Epithelial cell of proximal tubule (primary cell): Measurements from ENCODE around the gene F11R. TPM values are rescaled to one million over a fixed set of nuclear protein-coding genes. Genes with fewer than 3 reads are reported as not detected.
"Not testable (repeated sequence)": the region's sequence is repeated elsewhere in the genome, so short reads cannot be mapped to it uniquely, and the experiment has no call there.

Experiments used
- DNase-seq: peaks from one replicate; pipeline ENCODE4 v3.0.0-alpha.2; 2011; ENCODE audit warnings: low read depth
- H3K4me3 ChIP-seq: 2 replicates; pipeline ENCODE4 v1.5.1; 2011; ENCODE audit warnings: low read depth, mild to moderate bottlenecking, low read length
- total RNA-seq: library from RNA; depleted of rRNA; stranded (reverse); fragments of >200 nt; gene quantifications from 2 replicates; pipeline ENCODE4 v1.2.3, GENCODE V29; 2015
- TF ChIP-seq, protein P1 (sequence below): conservative IDR thresholded peaks from 2 replicates; pipeline ENCODE4 v1.5.1; 2012; ENCODE audit warnings: low read depth, mild to moderate bottlenecking, low read length

F11R gene
- total RNA-seq, 1 donor from 2014 or later: 57.8 TPM

DNA sequence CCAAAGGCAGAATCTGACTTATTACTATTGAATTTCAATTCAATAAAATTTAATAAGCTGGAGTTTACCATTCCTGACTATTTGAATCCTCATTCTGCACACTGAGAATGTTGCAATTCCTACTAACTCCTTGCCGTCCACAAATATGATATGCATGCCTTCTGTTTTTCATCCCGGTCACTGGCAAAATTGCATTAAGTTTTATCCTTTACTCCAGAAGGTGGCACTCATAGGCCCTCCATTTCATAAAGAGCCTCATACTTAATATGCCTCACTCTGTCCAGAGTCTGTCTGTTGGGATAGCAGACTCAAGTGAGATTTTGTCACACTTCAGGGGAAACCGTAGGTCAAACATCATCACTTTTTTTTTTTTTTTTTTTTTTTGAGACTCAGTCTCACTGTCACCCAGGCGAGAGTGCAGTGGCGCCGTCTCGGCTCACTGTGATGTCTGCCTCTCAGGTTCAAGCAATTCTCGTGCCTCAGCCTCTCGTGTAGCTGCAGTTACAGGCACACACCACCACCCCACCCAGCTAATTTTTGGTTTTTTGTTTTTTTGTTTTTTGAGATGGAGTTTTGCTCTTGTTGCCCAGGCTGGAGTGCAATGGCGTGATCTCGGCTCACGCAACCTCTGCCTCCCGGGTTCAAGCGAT lies 27.3 kb downstream of the F11R start:
- no peak for DNase-seq
- H3K4me3 ChIP-seq: no peak overlapping the region
- TF ChIP-seq, protein P1, sequence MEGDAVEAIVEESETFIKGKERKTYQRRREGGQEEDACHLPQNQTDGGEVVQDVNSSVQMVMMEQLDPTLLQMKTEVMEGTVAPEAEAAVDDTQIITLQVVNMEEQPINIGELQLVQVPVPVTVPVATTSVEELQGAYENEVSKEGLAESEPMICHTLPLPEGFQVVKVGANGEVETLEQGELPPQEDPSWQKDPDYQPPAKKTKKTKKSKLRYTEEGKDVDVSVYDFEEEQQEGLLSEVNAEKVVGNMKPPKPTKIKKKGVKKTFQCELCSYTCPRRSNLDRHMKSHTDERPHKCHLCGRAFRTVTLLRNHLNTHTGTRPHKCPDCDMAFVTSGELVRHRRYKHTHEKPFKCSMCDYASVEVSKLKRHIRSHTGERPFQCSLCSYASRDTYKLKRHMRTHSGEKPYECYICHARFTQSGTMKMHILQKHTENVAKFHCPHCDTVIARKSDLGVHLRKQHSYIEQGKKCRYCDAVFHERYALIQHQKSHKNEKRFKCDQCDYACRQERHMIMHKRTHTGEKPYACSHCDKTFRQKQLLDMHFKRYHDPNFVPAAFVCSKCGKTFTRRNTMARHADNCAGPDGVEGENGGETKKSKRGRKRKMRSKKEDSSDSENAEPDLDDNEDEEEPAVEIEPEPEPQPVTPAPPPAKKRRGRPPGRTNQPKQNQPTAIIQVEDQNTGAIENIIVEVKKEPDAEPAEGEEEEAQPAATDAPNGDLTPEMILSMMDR: peak; percentile 42

DNA sequence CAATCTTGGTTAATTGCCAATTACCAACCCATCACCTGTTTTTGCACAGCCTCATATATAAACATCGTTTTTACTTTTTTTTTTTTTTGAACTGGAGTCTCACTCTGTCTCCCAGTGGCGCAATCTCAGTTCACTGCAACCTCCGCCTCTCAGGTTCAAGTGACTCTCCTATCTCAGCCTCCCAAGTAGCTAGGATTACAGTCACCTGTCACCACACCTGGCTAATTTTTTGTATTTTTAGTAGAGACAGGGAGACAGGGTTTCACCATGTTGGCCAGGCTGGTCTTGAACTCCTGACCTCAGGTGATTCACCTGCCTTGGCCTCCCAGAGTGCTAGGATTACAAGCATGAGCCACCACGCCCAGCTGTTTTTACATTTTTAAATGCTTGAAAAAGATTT lies 28.9 kb downstream of the F11R start:
- not testable (repeated sequence) for DNase-seq, H3K4me3 ChIP-seq

DNA sequence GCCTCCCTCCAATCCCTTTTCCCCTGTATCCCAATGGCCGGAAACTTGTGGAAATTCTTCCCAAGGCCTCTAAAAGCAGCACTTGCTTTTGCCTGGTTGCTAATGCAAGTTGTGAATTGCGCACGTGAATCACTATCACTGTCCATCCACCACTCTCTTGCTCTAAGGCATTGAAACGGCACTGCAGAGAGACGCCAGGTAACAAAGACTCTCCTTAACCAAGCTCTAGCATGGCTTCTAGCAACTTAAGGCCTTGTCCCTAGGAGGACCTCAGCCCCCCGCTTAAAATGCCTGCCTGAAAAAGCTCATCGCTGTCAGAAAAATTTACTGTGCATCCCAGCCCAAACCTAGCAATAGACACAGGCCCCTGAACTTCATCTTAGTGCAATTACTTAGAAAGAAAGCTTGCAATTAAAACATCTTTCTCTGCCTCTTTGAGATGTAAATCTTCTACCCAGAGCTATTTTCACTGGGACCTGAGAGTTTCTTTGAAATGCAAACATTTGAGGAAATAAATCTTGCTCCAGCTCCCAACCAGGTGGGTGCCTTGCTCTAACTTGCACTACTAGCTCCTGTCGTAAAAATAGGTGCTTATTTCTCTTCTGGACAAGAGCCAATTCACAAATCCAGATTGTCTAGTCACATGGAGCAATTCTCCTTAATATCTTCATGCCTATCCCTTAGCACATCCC lies 33.4 kb downstream of the F11R start:
- DNase-seq: no peak
- no peak overlapping the region for H3K4me3 ChIP-seq
- TF ChIP-seq, protein P1: no peak

DNA sequence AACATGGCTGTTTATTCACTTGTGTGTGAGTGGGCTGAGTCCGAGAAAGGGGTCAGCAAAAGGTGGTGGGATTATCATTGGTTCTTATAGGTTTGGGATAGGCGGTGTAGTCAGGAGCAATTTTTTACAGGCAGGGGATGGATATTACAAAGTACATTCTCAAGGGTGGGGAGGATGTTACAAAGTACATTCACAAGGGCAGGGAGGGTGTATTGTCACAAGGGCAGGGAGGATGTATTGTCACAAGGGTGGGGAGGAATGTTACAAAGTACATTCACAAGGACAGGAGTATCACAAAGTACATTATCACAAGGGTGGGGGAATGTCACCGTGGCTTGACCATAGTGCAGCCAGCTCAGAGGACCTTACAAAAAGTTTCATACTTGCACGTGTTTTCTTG lies 35.2 kb downstream of the F11R start:
- TF ChIP-seq, protein P1: no peak
- H3K4me3 ChIP-seq: no peak overlapping the region
- no peak for DNase-seq

DNA sequence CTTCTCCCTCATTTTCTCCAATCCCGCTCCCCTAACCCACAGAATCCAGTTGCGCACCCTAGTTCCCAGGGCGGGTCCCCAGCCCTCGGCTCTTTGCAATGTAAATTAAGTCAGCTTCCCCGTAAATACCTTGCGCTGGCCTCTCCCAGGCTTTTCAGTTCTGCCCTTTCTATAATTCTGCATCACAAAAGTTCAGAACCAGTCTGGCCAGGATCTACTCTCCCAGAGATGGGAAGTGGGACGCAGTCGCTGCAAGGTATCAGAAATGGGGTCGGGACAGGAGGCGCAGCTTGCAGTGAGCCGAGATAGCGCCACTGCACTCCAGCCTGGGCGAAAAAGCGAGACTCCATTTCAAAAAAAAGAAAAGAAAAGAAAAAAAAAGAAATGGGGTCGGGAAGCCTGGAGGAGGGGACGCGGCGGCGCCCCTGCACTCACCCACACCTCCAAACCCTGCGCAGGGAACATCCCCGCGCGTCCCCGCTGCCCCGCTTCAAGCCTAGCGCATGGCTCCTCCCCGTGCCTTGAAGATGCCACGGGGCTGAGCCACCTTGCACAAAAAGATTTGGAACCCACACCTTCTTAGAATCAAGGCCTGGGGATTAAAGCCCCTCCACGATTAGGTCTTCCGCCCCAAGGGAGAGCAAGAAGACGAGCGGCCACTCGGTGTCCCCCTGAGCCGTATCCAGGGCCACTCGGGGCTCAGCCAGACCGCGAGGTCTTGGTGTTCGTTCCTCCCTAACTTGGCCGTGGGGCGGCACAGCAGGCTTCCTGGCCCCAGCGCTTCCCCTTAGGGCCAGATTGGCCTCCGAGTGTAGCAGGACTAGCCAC lies 39.2 kb downstream of the F11R start:
- no peak for DNase-seq
- H3K4me3 ChIP-seq: no peak overlapping the region

DNA sequence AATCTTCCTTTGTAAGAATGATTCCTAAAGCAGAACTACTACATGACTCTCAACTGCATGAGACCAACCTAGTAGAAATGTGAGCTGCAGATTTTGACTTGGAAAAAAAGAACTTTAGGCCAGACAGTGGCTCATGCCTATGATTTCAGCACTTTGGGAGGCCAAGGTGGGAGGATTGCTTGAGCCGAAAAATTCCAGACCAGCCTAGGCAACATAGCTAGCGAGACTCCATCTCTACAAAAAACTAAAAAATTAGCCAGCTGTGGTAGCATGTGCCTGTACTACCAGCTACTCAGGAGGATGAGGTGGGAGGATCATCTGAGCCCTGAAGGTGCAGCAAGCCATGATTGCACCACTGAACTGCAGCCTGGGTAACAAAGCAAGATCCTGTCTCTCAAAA lies 41.7 kb downstream of the F11R start:
- no peak for DNase-seq
- H3K4me3 ChIP-seq: no peak overlapping the region
- TF ChIP-seq, protein P1: no peak

More for the DNA sequence above, 39.2 kb downstream of the F11R start:
- TF ChIP-seq, protein P1: no peak

DNA sequence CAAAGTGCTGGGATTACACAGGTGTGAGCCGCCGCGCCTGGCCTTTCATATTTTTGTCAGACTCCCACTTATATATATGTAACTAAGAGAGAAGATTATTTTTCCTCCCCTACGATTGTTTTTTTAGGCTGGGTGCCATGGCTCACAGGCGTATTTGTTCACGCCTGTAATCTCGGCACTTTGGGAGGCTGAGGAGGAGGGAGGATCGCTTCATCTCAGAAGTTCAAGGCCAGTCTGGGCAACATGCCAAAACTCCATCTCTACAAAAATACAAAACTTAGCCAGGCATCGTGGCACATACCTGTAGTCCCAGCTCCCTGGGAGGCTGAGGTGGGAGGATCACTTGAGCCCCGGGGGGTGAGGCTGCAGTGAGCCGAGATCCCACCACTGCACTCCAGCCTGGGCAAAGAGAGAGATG lies 42.4 kb downstream of the F11R start:
- no peak for DNase-seq
- no peak overlapping the region for H3K4me3 ChIP-seq

More for the DNA sequence above, 42.4 kb downstream of the F11R start:
- TF ChIP-seq, protein P1: no peak
